GM12878 (cell line): ENCODE measurements around the gene AKT1S1.

Experiments used
- CBX3 ChIP-seq: fragments of 200-600 bp; sonication (generic); IDR thresholded peaks from 2 replicates; pipeline ENCODE4 v1.6.1; 2016; ENCODE audit warnings: low read depth, borderline replicate concordance
- FOXM1 ChIP-seq: IDR thresholded peaks from 2 replicates; pipeline ENCODE4 v1.6.1; 2012; ENCODE audit warnings: low read depth, mild to moderate bottlenecking, inconsistent platforms, low read length, moderate library complexity
- MAX ChIP-seq: IDR thresholded peaks from 2 replicates; pipeline ENCODE4 v1.6.1; 2012; ENCODE audit warnings: low read depth, low read length, improper control_type of control experiment
- NRF1 ChIP-seq: conservative IDR thresholded peaks from 2 replicates; pipeline ENCODE4 v1.6.1; 2011; ENCODE audit warnings: mild to moderate bottlenecking, low read depth, low read length, improper control_type of control experiment
- SMC3 ChIP-seq: IDR thresholded peaks from 2 replicates; pipeline ENCODE4 v1.6.1; 2011; ENCODE audit warnings: low read length, improper control_type of control experiment, borderline replicate concordance
- YY1 ChIP-seq: IDR thresholded peaks from 2 replicates; pipeline ENCODE4 v1.6.1; 2011; ENCODE audit warnings: low read depth, mild to moderate bottlenecking, low read length
- ZNF274 ChIP-seq: IDR thresholded peaks from one replicate; pipeline ENCODE4 v1.8.0; 2011; ENCODE audit not compliant: insufficient read length, insufficient read depth
- TF ChIP-seq, protein P1 (sequence below), 3 experiments: IDR thresholded peaks in 2 of 3; conservative IDR thresholded peaks in 1 of 3; 2 replicates each; pipeline ENCODE4 v1.5.1; 2011; ENCODE audit warnings: low read depth in 3 of 3, low read length in 3 of 3, mild to moderate bottlenecking in 3 of 3, control low read depth in 2 of 3, moderate library complexity in 2 of 3, inconsistent platforms in 1 of 3, mixed read lengths in 1 of 3; ENCODE audit not compliant: control insufficient read depth in 2 of 3, insufficient read depth in 1 of 3; ENCODE audit errors: extremely low read depth in 1 of 3

DNA sequence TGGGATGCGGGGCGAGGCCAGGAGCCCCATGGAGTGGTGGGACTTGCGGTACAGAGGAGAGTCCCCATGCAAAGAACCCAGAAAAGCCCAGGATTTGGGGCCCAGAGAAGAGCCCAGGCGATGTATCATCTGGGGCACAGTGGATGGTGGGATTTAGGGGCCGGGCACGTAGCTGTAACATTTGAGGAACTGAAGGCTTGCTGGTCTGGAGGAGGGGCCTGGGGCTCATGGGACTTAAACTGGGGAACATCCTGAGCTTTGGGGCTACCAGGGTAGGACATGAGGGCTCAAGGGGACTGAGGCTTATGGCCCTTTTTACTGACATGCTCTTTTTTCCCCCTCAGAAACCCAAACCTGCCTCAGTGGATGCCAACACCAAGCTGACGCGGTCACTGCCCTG is 45.6 kb downstream of the AKT1S1 start:
- TF ChIP-seq ZNF274 (no peak), FOXM1 (no peak), CBX3 (no peak), YY1 (no peak), NRF1 (no peak), MAX (no peak), SMC3 (no peak)
- TF ChIP-seq, protein P1, sequence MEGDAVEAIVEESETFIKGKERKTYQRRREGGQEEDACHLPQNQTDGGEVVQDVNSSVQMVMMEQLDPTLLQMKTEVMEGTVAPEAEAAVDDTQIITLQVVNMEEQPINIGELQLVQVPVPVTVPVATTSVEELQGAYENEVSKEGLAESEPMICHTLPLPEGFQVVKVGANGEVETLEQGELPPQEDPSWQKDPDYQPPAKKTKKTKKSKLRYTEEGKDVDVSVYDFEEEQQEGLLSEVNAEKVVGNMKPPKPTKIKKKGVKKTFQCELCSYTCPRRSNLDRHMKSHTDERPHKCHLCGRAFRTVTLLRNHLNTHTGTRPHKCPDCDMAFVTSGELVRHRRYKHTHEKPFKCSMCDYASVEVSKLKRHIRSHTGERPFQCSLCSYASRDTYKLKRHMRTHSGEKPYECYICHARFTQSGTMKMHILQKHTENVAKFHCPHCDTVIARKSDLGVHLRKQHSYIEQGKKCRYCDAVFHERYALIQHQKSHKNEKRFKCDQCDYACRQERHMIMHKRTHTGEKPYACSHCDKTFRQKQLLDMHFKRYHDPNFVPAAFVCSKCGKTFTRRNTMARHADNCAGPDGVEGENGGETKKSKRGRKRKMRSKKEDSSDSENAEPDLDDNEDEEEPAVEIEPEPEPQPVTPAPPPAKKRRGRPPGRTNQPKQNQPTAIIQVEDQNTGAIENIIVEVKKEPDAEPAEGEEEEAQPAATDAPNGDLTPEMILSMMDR (IDR thresholded peaks at IDR 0.05 in 2 of 3, conservative IDR thresholded peaks at IDR 0.05 in 1 of 3; ENCODE audit: control insufficient read depth in 2 of 3, extremely low read depth in 1 of 3, insufficient read depth in 1 of 3, low read depth in 3 of 3, low read length in 3 of 3), result no peak
